Trophoblast cell (in vitro differentiated cells and primary cell): ENCODE measurements around the gene CCDC183.
"Not testable (repeated sequence)": the region's sequence is repeated elsewhere in the genome, so short reads cannot be mapped to it uniquely, and the experiment has no call there.

Experiments used
- DNase-seq, 2 donors: peaks; one replicate each; pipeline ENCODE4 v3.0.0-alpha.2; 2016
- H2AFZ ChIP-seq: 2 replicates; pipeline ENCODE4 v1.6.1; 2013; ENCODE audit warnings: low read length, moderate library complexity, mild to moderate bottlenecking; ENCODE audit not compliant: insufficient read depth, poor library complexity
- H2AK5ac ChIP-seq: 2 replicates; pipeline ENCODE4 v1.6.1; 2013; ENCODE audit warnings: mild to moderate bottlenecking, low read length
- H2BK120ac ChIP-seq: 2 replicates; pipeline ENCODE4 v1.6.1; 2013; ENCODE audit warnings: low read length, mild to moderate bottlenecking, moderate library complexity; ENCODE audit not compliant: insufficient read depth, poor library complexity
- H2BK12ac ChIP-seq: 2 replicates; pipeline ENCODE4 v1.6.1; 2013; ENCODE audit warnings: mild to moderate bottlenecking, low read length, moderate library complexity
- H2BK5ac ChIP-seq: 2 replicates; pipeline ENCODE4 v1.6.1; 2013; ENCODE audit warnings: low read length, low read depth, moderate library complexity, mild to moderate bottlenecking; ENCODE audit not compliant: poor library complexity
- H3K14ac ChIP-seq: 2 replicates; pipeline ENCODE4 v1.6.1; 2013; ENCODE audit warnings: mild to moderate bottlenecking, low read length
- H3K18ac ChIP-seq: 2 replicates; pipeline ENCODE4 v1.6.1; 2013; ENCODE audit warnings: mild to moderate bottlenecking, low read length
- H3K23ac ChIP-seq: 2 replicates; pipeline ENCODE4 v1.6.1; 2013; ENCODE audit warnings: low read length
- H3K27ac ChIP-seq: 2 replicates; pipeline ENCODE4 v1.5.1; 2013; ENCODE audit warnings: low read depth, mild to moderate bottlenecking, inconsistent platforms, low read length, moderate library complexity
- H3K27me3 ChIP-seq: 2 replicates; pipeline ENCODE4 v1.6.1; 2013; ENCODE audit warnings: inconsistent platforms, mild to moderate bottlenecking, low read length, moderate library complexity; ENCODE audit not compliant: insufficient read depth
- H3K36me3 ChIP-seq, 2 experiments: 1 replicate in 1 of 2; 2 replicates in 1 of 2; pipeline ENCODE4 v1.6.1; 2013; ENCODE audit warnings: low read length in 2 of 2, mild to moderate bottlenecking in 2 of 2, moderate library complexity in 1 of 2; ENCODE audit not compliant: insufficient read depth in 2 of 2, control insufficient read depth in 1 of 2
- H3K4ac ChIP-seq: 2 replicates; pipeline ENCODE4 v1.6.1; 2013; ENCODE audit warnings: low read depth, mild to moderate bottlenecking, low read length, moderate library complexity
- H3K4me1 ChIP-seq, 2 experiments: 1 replicate in 1 of 2; 2 replicates in 1 of 2; pipeline ENCODE4 v1.6.1; 2013; ENCODE audit warnings: low read length in 2 of 2, mild to moderate bottlenecking in 2 of 2, moderate library complexity in 1 of 2; ENCODE audit not compliant: insufficient read depth in 2 of 2, control insufficient read depth in 1 of 2
- H3K4me2 ChIP-seq: 2 replicates; pipeline ENCODE4 v1.6.1; 2013; ENCODE audit warnings: inconsistent platforms, mild to moderate bottlenecking, low read length, moderate library complexity
- H3K4me3 ChIP-seq: 2 replicates; pipeline ENCODE4 v1.5.1; 2013; ENCODE audit warnings: mild to moderate bottlenecking, low read depth, low read length, inconsistent platforms
- H3K79me1 ChIP-seq: one replicate; pipeline ENCODE4 v1.6.1; 2013; ENCODE audit warnings: low read length
- H3K79me2 ChIP-seq: 2 replicates; pipeline ENCODE4 v1.6.1; 2013; ENCODE audit warnings: low read length, mild to moderate bottlenecking; ENCODE audit not compliant: control insufficient read depth, insufficient read depth, poor library complexity
- H3K9ac ChIP-seq: 2 replicates; pipeline ENCODE4 v1.6.1; 2013; ENCODE audit warnings: mild to moderate bottlenecking, low read length
- H3K9me3 ChIP-seq: 2 replicates; pipeline ENCODE4 v1.6.1; 2013; ENCODE audit warnings: low read depth, mild to moderate bottlenecking, control low read depth, inconsistent platforms, low read length; ENCODE audit not compliant: insufficient read depth
- H4K12ac ChIP-seq: 2 replicates; pipeline ENCODE4 v1.6.1; 2013; ENCODE audit warnings: low read depth, mild to moderate bottlenecking, low read length, moderate library complexity
- H4K8ac ChIP-seq: 2 replicates; pipeline ENCODE4 v1.6.1; 2013; ENCODE audit warnings: low read depth, mild to moderate bottlenecking, low read length, moderate library complexity
- H4K91ac ChIP-seq: one replicate; pipeline ENCODE4 v1.6.1; 2013; ENCODE audit warnings: low read depth, mild to moderate bottlenecking, low read length, moderate library complexity
- WGBS: extraction: QIAGEN DNeasy Blood & Tissue Kit; methylation state at CpG from one replicate; pipeline ENCODE4 v1.1.7; 2013; ENCODE audit warnings: missing lambda C conversion rate; ENCODE audit not compliant: insufficient read length, insufficient coverage; ENCODE audit errors: extremely low coverage; 5-methylcytosine and 5-hydroxymethylcytosine counted together

Gene CCDC183

DNA sequence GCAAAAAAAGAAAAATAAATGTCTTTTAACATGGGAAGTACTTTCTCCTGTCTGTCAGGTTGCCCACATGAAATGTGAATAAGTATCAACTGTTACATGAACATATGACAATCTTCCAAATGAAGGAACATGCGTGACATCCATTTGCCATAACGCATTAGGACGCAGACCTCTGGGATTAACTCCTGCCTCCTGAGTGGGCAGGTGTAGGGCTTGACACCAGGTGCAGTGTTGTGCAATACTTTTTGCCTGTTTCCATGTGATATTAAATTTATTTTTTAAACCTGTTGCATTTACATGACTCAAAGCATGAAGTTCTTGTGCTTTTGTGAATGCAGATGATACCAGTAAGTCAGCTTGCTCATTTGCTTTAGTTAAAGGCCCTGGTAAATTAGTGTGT lies 13.7 kb upstream of the CCDC183 start:
- no peaks in the 10 kb centered on the region for H3K79me1 ChIP-seq
- peaks cover 7% of the 10 kb centered on the region for H3K27me3 ChIP-seq
- no peaks in the 10 kb centered on the region for H3K9me3 ChIP-seq
- no peak overlapping the region for H3K23ac ChIP-seq
- no peak overlapping the region for H3K4me2 ChIP-seq
- H3K18ac ChIP-seq, result no peak overlapping the region
- WGBS, result no CpG with 5 or more reads among the region's 3 CpGs
- H2AFZ ChIP-seq, result no peak overlapping the region
- H3K4me1 ChIP-seq, result no peaks in the 10 kb centered on the region
- no peak overlapping the region for H4K91ac ChIP-seq
- no peak overlapping the region for H2AK5ac ChIP-seq
- H2BK5ac ChIP-seq, result no peak overlapping the region
- no peak overlapping the region for H2BK120ac ChIP-seq
- no peaks in the 10 kb centered on the region for H3K36me3 ChIP-seq
- no peak overlapping the region for H2BK12ac ChIP-seq
- no peaks in the 10 kb centered on the region for H3K79me2 ChIP-seq
- no peak overlapping the region for H3K4me3 ChIP-seq
- H3K27ac ChIP-seq, result no peak overlapping the region
- H3K9ac ChIP-seq, result no peak overlapping the region
- no peak for DNase-seq
- no peak overlapping the region for H4K8ac ChIP-seq
- no peak overlapping the region for H4K12ac ChIP-seq
- H3K14ac ChIP-seq, result no peak overlapping the region
- H3K4ac ChIP-seq, result no peak overlapping the region

GRCh38 chr9:136784249-136784996 lies 11.7 kb upstream of the CCDC183 start:
- peak in 1 of 2 donors; percentile 68 for DNase-seq
- Histone ChIP-seq H3K4me1 (peaks cover 3 to 6% of the 10 kb centered on the region in 2 experiments), H3K4me3 (no peak overlapping the region), H2BK12ac (no peak overlapping the region), H2AFZ (no peak overlapping the region), H2BK5ac (no peak overlapping the region), H3K4ac (no peak overlapping the region), H2BK120ac (no peak overlapping the region), H3K18ac (no peak overlapping the region), H3K9me3 (no peaks in the 10 kb centered on the region), H3K36me3 (no peaks in the 10 kb centered on the region), H3K79me1 (peaks cover 3% of the 10 kb centered on the region), H3K4me2 (no peak overlapping the region), H3K9ac (no peak overlapping the region), H4K91ac (no peak overlapping the region), H4K8ac (no peak overlapping the region), H3K27me3 (no peaks in the 10 kb centered on the region), H3K14ac (no peak overlapping the region), H3K27ac (no peak overlapping the region), H2AK5ac (no peak overlapping the region), H4K12ac (no peak overlapping the region), H3K23ac (no peak overlapping the region), H3K79me2 (no peaks in the 10 kb centered on the region)
- WGBS, result no CpG with 5 or more reads among the region's 9 CpGs

DNA sequence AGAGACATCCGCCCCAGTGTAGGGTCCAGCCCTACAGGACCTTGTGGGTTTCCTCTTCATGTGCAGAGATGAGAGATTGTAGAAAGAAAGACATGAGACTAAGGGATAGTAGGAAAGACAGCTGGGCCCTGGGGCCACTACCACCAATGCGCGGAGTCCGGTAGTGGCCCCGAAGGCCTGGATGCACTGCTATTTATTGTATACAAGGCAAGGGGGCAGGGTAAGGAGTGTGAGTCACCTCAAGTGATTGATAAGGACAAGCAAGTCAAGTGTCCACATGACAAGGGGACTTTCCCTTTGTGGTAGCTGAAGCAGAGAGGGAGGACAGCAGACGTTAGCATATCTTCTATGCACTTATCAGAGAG lies 11.2 kb upstream of the CCDC183 start:
- no peaks in the 10 kb centered on the region for H3K79me2 ChIP-seq
- H3K27ac ChIP-seq, result no peak overlapping the region
- H3K4me3 ChIP-seq, result no peak overlapping the region
- H3K14ac ChIP-seq, result no peak overlapping the region
- H3K4ac ChIP-seq, result no peak overlapping the region
- H3K36me3 ChIP-seq, result no peaks in the 10 kb centered on the region
- no peak overlapping the region for H3K4me2 ChIP-seq
- peaks cover 3% of the 10 kb centered on the region for H3K79me1 ChIP-seq
- no peak overlapping the region for H4K91ac ChIP-seq
- H3K27me3 ChIP-seq, result no peaks in the 10 kb centered on the region
- no peak overlapping the region for H4K12ac ChIP-seq
- no peak overlapping the region for H3K9ac ChIP-seq
- no CpG with 5 or more reads among the region's 6 CpGs for WGBS
- H2BK5ac ChIP-seq, result no peak overlapping the region
- H3K4me1 ChIP-seq, result peaks cover 3 to 6% of the 10 kb centered on the region in 2 experiments
- H3K23ac ChIP-seq, result no peak overlapping the region
- H2BK120ac ChIP-seq, result no peak overlapping the region
- DNase-seq, result no peak
- no peak overlapping the region for H4K8ac ChIP-seq
- H2AK5ac ChIP-seq, result no peak overlapping the region
- no peaks in the 10 kb centered on the region for H3K9me3 ChIP-seq
- no peak overlapping the region for H2AFZ ChIP-seq
- no peak overlapping the region for H3K18ac ChIP-seq
- no peak overlapping the region for H2BK12ac ChIP-seq

DNA sequence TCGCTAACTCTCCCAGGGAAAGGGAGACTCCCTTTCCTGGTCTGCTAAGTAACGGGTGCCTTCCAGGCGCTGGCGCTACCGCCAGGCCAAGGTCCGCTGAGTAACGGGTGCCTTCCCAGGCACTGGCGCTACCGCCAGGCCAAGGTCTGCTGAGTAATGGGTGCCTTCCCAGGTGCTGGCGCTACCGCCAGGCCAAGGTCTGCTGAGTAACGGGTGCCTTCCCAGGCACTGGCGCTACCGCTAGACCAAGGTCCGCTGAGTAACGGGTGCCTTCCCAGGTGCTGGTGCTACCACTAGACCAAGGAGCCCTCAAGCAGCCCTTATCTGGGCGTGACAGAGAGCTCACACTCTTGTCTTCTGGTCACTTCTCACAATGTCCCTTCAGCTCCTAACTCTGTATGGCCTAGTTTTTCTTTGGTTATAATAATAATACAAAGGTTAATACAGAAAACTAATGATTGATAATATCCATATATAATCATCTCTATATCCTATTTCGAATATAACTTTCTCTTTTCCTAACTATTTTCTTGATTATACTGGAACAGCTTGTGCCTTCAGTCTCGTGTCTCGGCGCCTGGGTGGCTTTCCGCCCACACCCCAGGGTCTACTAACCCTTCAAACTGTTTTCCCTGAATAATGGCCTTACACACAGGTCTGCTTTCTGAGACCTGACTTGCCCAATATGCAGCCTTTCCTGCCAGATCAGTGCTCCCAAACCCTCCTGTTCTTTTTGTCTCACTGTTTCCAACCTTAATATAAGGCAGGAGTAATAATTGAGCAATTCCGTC lies 10.4 kb upstream of the CCDC183 start:
- H3K79me1 ChIP-seq, H2BK5ac ChIP-seq, H2BK12ac ChIP-seq, H4K12ac ChIP-seq, H2AFZ ChIP-seq, H3K23ac ChIP-seq, H3K9me3 ChIP-seq, H3K4me3 ChIP-seq, H3K27ac ChIP-seq, H3K18ac ChIP-seq, H3K14ac ChIP-seq, H3K27me3 ChIP-seq, H3K4me2 ChIP-seq, H3K36me3 ChIP-seq, H3K4me1 ChIP-seq, H2BK120ac ChIP-seq, H4K8ac ChIP-seq, H3K4ac ChIP-seq, H3K79me2 ChIP-seq, DNase-seq, H2AK5ac ChIP-seq, H3K9ac ChIP-seq, H4K91ac ChIP-seq: not testable (repeated sequence)
- WGBS, result no CpG with 5 or more reads among the region's 23 CpGs
